Stimulated activated naive CD8-positive, alpha-beta T cell treated with anti-CD3 and anti-CD28 coated beads, Interleukin-15, Interleukin-2, amounts not matched to agents 100 U/mL and 50 U/mL, for 24 hours (primary cell): ENCODE data around the gene RAB11FIP4.

Source experiments
- ATAC-seq: fragments of 150-1000 bp; cut with Tn5 transposase; one replicate; pipeline ENCODE4 v1.10.0; 2021
- DNase-seq: peaks from one replicate; pipeline ENCODE4 v3.0.0; 2021

RAB11FIP4 gene

GRCh38 chr17:31549121-31549524 is 157.6 kb downstream of the RAB11FIP4 start:
- no peak for DNase-seq
- ATAC-seq = peak; percentile 4

DNA sequence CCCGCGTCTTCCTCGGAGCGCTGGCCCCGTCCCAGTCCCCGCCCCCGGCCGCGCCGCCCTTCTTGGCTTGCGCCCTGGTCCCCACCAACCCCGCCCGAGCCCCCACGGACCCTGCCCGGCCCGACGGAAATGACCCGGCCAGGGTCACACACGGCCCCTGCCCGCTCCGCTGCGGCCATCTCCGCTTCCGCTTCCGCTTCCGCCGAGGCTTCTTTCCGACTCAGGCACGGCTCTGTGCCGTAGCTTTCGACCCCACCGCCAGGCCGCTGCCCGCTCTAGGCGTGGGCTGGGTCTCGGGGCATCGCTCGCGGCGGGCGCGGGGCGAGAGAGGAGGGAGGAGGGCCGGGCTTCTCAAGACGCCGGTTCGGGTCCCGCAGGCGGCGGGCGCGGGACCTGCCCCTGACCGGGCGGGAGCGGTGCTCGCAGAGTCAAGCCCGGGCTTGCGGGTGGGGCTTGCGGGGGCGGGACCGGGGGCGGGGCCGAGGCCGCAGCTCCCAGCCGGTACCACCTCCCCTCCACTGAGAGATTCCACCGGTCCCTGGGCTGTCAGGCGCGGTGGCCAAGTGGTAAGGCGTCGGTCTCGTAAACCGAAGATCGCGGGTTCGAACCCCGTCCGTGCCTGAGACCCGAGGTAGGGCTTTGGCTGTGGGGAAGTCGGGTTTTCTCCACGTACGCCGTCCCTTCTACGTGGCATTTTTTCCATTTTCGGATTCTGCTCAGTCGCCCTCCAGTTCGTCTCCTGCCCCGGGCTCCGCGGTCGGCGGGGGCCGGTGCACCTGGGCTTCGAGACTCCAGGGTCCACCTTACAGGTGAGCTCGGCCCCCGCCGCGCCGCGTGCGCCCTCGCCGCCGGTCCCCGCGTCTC is 158.3 kb downstream of the RAB11FIP4 start:
- DNase-seq = peak; percentile 94
- peak; percentile 87 for ATAC-seq

- DNase-seq = no peak
- no peak for ATAC-seq
Observed at GRCh38 chr17:31550389-31551056, 159.0 kb downstream of the RAB11FIP4 start.

DNA sequence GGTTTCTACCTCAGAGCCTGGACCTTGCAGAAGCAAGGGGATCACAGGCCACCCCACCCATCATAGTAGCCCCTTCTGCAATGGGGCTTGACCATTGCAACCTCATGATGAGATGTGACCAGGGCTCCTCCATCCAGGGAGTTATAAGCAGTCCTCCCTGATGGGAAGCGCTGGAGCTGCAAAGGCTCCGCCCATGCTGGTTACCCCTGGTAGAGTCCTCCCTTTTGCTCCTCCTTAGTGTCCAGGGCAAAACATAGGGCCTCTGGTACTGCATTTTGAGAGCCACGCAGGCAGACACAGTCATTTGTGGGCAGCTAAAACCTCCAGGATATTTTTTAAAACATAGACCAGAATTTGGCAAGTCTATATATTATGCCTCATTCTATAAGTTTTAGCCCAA is 161.1 kb downstream of the RAB11FIP4 start:
- ATAC-seq (no peak), DNase-seq (no peak)

DNA sequence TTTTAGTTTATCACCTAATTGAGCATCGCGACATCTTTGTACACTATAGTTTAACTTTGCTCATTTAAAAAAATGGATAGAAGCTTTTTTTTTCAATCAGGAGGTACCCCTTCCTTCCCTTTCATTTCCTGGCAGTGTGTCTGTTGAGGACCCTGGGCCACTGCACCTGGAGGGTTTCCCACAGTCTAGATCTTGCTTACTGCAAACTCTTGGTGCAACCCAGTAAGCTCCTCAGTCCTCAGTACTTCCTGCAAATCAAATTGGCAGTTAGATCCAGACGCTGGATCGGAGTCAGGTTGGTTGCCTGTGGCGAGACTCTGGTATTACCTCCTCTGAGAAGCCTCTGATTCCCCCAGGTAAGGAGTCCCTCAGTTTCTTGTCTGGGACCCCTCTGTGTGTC is 162.0 kb downstream of the RAB11FIP4 start:
- DNase-seq (no peak), ATAC-seq (no peak)

DNA sequence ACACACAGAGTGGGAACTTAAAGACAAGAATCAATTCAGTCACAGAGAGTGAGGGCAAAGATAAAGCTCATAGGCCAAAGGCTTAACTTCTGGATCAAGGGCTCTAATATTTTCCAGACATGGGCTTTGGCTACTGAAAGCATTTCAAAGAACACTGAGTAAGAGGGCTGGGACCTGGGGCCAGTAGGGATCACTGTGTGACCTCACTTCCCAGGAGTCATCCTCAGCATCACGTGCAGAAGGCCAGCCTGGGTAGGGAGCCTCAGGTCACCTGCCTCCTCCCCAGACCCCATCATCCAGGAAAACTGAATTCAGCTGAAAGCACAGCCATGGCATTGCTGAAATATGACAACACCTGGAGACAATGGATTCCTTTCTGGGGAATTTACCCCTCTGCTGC is 163.5 kb downstream of the RAB11FIP4 start:
- ATAC-seq = no peak

DNA sequence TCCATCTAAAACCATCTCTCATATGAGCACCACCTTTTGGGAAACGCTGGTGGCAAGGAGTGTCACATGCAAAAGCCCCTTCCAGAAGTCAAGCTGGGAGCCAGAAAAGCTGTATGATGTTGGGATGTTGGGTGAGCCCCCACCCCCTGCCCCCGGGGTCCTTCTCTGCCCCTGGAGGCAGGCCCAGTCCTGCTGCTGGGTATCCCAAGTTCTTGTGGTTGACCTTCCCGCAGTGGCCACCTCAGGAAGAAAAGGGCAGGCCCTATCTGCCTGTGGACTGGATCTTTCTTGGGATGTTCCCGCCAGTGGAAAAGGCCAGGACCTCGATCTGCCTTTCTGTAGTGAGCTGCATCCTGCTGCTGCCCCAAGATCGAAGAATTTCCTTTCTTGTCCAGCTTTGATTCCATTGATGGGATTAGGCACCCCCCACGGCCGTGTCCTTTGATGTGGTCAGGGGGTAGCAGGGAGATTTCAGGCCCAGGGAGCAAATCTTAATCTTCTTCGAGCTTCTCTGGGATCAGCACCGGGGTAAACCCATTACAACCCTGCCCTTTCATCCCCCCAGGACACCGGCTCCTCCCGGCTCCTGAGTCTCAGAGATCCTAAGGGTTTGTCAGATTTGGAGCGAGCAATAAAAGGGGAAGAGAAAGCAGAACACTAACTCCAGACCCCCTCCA is 165.6 kb downstream of the RAB11FIP4 start:
- ATAC-seq (no peak), DNase-seq (no peak)

More for the DNA sequence above, 163.5 kb downstream of the RAB11FIP4 start:
- DNase-seq = no peak

DNA sequence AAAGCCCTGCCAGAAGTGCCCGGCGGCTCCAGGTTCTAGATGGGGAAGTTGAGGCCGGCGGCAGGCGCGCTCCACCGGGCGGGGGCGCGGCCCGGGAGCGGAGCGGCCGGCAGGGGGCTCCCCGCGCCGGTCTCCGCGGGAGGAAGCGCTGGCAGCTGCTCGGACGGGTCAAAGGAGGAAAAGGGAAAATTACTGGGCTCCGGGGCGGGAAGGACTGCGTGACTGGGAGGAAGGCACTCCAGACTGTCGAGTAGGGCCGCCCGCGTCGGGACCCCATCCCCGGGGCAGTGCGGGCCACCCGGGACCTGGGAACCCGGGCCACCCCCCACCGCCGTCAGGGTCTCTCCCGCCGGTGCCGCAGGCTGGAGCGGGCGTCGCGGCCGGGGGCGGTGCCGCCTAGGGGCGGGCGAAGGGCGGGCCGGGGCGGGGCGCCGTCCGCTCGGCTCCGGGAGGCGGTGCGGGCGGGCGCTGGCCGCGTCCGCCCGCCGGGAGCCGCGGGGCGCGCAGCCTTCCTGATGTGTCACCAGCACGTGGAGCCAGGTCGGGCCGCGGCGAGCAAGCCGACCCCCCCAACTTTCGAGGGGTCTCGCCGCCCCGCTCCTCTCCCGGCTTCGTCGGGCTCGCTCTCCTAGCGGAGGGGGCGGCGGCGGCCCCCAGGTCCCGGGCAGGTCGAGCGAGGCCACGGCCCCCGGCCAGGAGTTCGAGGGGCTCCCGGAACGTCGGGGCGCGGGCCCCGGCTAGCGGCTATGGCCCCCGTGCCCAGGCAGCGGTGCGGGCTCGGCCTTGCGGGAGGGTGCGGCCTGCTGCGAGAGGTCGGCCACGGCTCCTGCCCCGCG is 167.5 kb downstream of the RAB11FIP4 start:
- DNase-seq (peak; percentile 74), ATAC-seq (peak; percentile 89)

DNA sequence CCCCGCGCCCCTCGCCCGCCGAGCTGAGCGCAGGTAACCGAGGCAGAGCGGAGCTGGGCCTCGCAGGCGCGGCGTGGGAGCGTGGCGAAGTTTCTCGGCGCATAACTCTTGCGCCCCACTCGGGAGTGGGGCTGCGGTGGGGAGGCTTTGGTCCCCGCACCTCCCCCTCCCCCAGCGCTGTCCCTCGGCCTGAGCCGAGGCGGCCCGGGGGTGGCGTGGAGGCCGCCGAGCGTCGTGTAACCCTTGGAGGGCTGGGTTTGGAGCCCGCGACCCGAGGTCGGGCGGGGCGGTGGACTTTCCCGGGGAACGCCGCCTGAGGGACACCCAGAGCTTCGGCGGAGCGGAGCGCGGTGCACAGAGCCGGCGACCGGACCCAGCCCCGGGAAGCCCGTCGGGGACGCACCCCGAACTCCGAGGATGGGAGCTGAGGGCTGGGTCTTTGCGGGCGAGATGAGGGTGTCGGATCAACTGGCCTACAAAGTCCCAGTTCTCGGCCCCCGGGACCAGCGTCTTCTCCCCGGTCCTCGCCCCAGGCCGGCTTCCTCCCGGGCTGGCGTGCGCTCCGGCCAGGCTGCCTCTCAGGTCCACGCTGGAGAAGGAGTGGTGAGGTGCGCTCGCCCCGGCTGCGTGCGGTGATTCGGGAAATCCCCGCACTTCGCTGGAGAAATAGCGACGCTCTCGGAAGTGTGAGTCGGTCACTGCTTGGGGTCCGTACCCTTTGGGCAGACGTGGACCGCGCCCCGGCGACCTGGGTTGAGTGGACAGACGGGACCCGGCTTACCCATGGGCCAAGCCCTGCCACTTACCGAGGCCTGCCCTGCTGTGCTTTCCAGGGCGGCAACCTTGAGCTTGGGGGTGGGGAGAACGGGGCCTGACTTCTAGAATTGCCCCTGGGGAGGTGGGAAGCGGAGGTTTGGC is 168.4 kb downstream of the RAB11FIP4 start:
- ATAC-seq (no peak), DNase-seq (no peak)

DNA sequence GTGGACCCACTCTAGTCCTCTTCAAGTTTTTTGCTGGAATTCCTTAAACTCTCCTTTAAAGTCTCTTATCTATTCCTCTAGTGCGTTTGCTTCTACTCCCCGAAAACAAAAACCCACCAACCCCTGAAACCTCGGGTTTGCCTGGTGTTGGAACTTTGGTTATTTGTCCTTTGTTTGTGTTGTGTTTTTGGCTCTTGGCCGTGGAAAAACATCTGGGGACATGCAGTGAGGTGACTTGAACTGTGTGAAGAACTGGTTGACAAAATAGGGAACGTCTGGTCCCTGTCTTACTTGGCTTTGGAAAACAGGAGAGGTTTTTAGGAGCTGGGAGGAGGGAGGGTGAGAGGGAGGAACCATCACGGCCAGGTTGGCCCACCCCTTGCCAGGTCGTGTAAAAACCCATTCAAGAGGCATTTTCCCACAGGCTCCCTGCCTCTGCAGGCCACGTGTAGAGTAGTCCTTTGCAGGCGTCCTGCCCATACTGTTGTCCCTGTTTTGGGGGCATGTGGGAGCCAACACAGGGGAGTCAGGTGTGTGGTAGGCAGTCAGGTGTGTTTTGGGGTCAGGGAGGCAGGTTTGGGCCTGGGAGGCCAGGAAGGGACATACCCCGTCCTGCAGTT is 169.3 kb downstream of the RAB11FIP4 start:
- ATAC-seq = no peak
- no peak for DNase-seq

- ATAC-seq (no peak), DNase-seq (no peak)
Observed at GRCh38 chr17:31561469-31562375, 170.2 kb downstream of the RAB11FIP4 start.

DNA sequence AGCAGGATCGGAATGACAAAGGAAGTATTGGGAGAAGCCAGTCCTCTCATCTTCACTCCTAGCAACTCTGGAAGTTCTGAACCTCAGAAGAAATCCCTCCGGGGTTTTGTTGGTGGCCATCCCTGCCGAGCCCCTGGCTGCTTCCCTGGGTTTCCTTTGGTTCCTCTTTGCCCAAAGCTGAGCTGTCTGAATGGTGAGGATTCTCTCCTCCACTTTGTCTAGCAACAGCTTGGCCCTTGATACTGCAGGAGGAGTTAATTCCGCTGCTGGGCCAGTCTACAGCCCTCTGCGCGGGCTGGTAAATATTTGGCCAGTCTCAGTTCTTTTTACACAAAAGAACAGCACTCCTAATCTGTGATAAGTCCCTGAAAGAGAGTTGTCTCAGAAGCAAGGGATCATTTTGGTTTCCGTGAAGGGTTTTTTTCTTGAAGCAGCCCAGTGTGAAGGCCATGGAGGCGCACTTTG is 170.9 kb downstream of the RAB11FIP4 start:
- no peak for ATAC-seq
- no peak for DNase-seq

DNA sequence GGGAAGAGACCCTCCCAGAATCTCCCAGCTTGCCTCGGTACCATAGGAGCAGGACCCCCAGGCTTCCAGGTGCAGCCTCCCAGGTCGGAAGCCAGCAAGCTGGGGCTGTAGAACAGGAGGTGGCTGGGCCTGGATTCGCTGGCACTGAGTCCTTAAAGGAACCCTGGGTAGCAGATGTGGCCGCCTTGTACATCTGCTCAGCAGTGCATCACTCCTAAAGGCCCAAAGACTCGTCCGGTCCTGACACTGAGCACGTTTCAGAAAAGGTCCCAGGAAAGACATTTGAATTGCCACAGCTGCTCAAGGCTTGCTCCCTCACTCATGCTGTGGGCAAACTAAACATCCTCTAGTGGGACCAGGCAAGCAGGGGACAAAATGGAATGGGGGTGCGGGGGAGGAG is 172.8 kb downstream of the RAB11FIP4 start:
- DNase-seq = no peak
- no peak for ATAC-seq

GRCh38 chr17:31564883-31565301 is 173.4 kb downstream of the RAB11FIP4 start:
- ATAC-seq = no peak

GRCh38 chr17:31565652-31566051 is 174.2 kb downstream of the RAB11FIP4 start:
- DNase-seq (no peak), ATAC-seq (no peak)

More at GRCh38 chr17:31564883-31565301, 173.4 kb downstream of the RAB11FIP4 start:
- no peak for DNase-seq

DNA sequence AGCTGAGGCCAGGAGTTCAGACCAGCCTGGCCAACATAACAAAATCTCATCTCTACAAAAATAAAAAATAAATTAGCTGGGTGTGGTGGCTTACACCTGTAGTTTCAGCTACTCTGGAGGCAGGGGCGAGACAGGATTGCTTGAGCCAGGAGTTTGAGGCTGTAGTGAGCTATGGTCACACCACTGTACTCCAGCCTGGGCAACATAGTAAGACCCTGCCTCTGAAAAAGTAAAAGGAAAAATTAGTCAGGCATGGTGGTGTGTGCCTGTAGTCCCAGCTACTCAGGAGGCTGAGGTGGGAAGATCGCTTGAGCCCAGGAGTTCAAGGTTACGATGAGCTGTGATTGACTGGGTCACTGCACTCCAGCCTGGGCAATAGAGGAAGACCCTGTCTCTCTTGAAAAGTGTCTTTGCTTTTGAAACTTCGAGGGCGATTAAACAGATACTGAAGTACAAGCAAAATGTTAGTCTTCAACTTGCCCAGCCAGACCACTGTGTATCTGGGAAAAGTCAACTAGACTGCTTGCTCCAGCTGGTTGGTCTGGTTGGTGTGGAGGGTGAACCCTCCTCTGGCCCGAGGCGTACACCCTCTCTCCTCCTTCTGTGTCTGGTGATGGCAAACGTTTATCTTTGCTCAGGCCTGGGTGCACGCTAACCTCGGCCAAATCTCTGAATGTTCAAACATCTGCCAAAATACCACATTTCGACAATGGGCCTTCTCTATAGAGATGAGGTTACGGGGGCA is 174.9 kb downstream of the RAB11FIP4 start:
- DNase-seq (no peak), ATAC-seq (no peak)

DNA sequence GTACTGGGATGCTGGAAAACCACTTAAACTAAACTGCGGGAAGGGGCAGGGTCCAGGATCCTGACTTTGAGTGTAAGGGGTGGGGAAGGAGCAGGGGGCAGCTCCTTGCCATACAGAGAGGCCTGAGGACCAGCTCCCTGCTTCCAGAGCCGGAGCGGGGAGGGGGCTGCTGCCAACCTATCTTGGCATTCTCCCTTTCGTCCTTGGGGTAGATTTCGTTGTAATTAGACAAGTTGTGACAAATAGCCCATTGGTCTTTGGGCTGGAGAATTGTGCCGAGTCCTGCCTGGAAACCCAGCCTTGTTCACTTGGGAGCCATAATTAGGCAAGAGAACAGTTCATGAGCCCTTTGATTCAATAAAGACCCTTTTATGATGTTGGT is 175.5 kb downstream of the RAB11FIP4 start:
- DNase-seq (no peak), ATAC-seq (no peak)

GRCh38 chr17:31568121-31568520 is 176.6 kb downstream of the RAB11FIP4 start:
- DNase-seq (no peak), ATAC-seq (no peak)

DNA sequence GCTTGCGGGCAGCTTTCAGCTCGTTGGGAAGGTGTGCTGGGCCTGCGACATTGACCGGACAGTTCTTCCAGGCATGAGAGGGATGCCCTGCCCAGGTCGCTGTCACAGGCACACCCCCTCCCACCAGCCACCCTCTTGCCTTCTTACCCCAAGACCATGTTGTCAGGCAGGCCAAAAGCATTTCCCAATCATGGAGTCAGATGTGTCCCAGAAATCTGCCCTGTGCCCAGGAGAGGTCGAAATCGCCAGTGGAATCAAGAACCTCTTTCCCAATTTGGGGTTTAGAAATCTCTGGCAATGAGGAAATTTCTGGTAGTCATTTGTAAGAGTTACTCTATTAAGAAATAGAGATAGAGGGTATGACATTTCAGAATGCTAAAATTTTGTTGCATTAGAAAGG is 177.1 kb downstream of the RAB11FIP4 start:
- DNase-seq = no peak
- ATAC-seq = no peak
